Natural killer cell (primary cell): ENCODE results near the gene VANGL2. TPM values are rescaled to one million over a fixed set of nuclear protein-coding genes. Genes with fewer than 3 reads are reported as not detected.
A peak's percentile ranks its signal among the peaks of the same experiment; 100 is the strongest.

Source experiments
- ATAC-seq, 3 donors: fragments of 150-1000 bp in 2 of 3; fragments of 200-7000 bp in 1 of 3; cut with Tn5 transposase; 1 replicate in 1 of 3; 2 replicates in 2 of 3; pipeline ENCODE4 v1.10.0; 2021; ENCODE audit warnings: mild to moderate bottlenecking in 2 of 3, moderate library complexity in 2 of 3
- DNase-seq, 2 donors: peaks; one replicate each; pipeline versions ENCODE4 v3.0.0 to v3.0.0-alpha.2; 2013 to 2021; ENCODE audit warnings: mixed read lengths in 1 of 2
- H3K27ac ChIP-seq: one replicate; pipeline ENCODE4 v1.5.1; 2013; ENCODE audit warnings: mild to moderate bottlenecking, low read length
- H3K27me3 ChIP-seq: one replicate; pipeline ENCODE4 v1.6.1; 2013; ENCODE audit warnings: low read length; ENCODE audit not compliant: control insufficient read depth, insufficient read depth
- H3K36me3 ChIP-seq: one replicate; pipeline ENCODE4 v1.6.1; 2013; ENCODE audit warnings: low read length; ENCODE audit not compliant: control insufficient read depth, insufficient read depth
- H3K4me1 ChIP-seq: one replicate; pipeline ENCODE4 v1.6.1; 2013; ENCODE audit warnings: low read length; ENCODE audit not compliant: control insufficient read depth, insufficient read depth
- H3K4me3 ChIP-seq: one replicate; pipeline ENCODE4 v1.5.1; 2013; ENCODE audit warnings: low read length
- H3K9me3 ChIP-seq: one replicate; pipeline ENCODE4 v1.6.1; 2013; ENCODE audit warnings: low read length; ENCODE audit not compliant: control insufficient read depth, insufficient read depth
- H3K27ac Mint-ChIP-seq, 2 donors: one replicate each; pipeline ENCODE4 v1.8.0; 2022; ENCODE audit warnings: mild to moderate bottlenecking in 2 of 2, mixed read lengths in 2 of 2, moderate library complexity in 1 of 2
- H3K27me3 Mint-ChIP-seq, 2 donors: one replicate each; pipeline ENCODE4 v1.8.0; 2022; ENCODE audit warnings: low read depth in 2 of 2, mixed read lengths in 2 of 2
- H3K36me3 Mint-ChIP-seq: one replicate; pipeline ENCODE4 v1.8.0; 2022; ENCODE audit warnings: mixed read lengths
- H3K4me1 Mint-ChIP-seq, 2 donors: one replicate each; pipeline ENCODE4 v1.8.0; 2022; ENCODE audit warnings: mixed read lengths in 2 of 2
- H3K4me3 Mint-ChIP-seq: one replicate; pipeline ENCODE4 v1.8.0; 2022; ENCODE audit warnings: mild to moderate bottlenecking, moderate library complexity, mixed read lengths
- H3K9me3 Mint-ChIP-seq, 2 donors: one replicate each; pipeline ENCODE4 v1.8.0; 2022; ENCODE audit warnings: mixed read lengths in 2 of 2
- CTCF ChIP-seq: fragments of 200-600 bp; IDR thresholded peaks from one replicate; pipeline ENCODE4 v1.8.0; 2022; ENCODE audit warnings: antibody characterized with exemption
- WGBS: methylation state at CpG from one replicate; pipeline ENCODE4 v1.1.7; 2013; ENCODE audit warnings: missing lambda C conversion rate; ENCODE audit not compliant: insufficient coverage; 5-methylcytosine and 5-hydroxymethylcytosine counted together
- intact Hi-C: fragments of 100-400 bp; cut with micrococcal nuclease; formaldehyde crosslinking; loops from one replicate; pipeline ENCODE4 v1.14.2; 2022
- total RNA-seq, 4 donors: library from RNA; stranded (reverse); fragments of 120-200 nt in 1 of 4; gene quantifications; one replicate each; pipeline versions ENCODE4 v1.2.3 to v1.2.4, GENCODE V29; 2013 to 2022

VANGL2 gene
- total RNA-seq, 3 donors from 2014 or later (not counting 1 experiment from before 2014, with no cell fraction given): 0.08 TPM; not detected in 2

DNA sequence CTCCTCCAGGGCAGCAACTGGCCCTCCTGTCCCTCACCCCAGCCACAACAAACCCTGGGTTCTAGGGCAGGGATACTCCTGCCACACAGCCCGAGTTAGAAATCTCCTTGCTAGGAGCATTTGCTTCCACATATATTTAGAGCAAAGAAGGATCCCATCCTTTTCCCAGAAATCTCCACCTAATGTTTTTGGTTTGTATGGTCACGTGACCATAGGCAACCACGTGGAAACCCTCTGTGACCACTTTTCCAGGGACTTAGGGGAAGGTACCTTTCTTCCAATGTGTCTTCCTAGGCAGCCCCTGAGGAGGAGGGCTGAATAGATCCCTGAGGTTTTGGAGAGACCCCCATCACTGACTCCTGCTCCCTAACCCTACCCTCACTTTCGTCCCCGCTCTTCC is 25.5 kb downstream of the VANGL2 start:
- TF ChIP-seq CTCF: no peak
- 88% methylated on average over 5 of the region's 5 CpGs for WGBS
- Mint-ChIP-seq H3K27me3 (no peaks in the 10 kb centered on the region), H3K36me3 (no peaks in the 10 kb centered on the region), H3K4me3 (no peak overlapping the region), H3K4me1 (peaks cover 30 to 33% of the 10 kb centered on the region in 2 donors), H3K9me3 (no peaks in the 10 kb centered on the region), H3K27ac (no peak overlapping the region)
- no peak overlapping the region for H3K4me3 ChIP-seq
- peaks cover 31% of the 10 kb centered on the region for H3K4me1 ChIP-seq
- DNase-seq (no peak), ATAC-seq (no peak)
- H3K27me3 ChIP-seq: no peaks in the 10 kb centered on the region
- no peaks in the 10 kb centered on the region for H3K9me3 ChIP-seq
- intact Hi-C loops: loop anchor here (5.0 kb wide), 1 partner anchor 61 kb away; no protein-coding TSS in a partner anchor
- H3K27ac ChIP-seq: no peak overlapping the region
- H3K36me3 ChIP-seq: no peaks in the 10 kb centered on the region

GRCh38 chr1:160427625-160428024 is 27.3 kb downstream of the VANGL2 start:
- peak overlapping the region; percentile 59 for H3K27ac ChIP-seq
- no peak overlapping the region for H3K4me3 ChIP-seq
- H3K36me3 Mint-ChIP-seq: no peaks in the 10 kb centered on the region
- H3K9me3 ChIP-seq: no peaks in the 10 kb centered on the region
- WGBS: 94% methylated on average over 7 of the region's 7 CpGs
- no peak for DNase-seq
- no peak overlapping the region for H3K4me3 Mint-ChIP-seq
- H3K27ac Mint-ChIP-seq: peak overlapping the region; percentile 90 to 97
- H3K4me1 Mint-ChIP-seq: peaks cover 48 to 51% of the 10 kb centered on the region in 2 donors
- no peak for ATAC-seq
- no peak for TF ChIP-seq CTCF
- H3K9me3 Mint-ChIP-seq: no peaks in the 10 kb centered on the region
- H3K4me1 ChIP-seq: peaks cover 43% of the 10 kb centered on the region
- no peaks in the 10 kb centered on the region for H3K27me3 Mint-ChIP-seq
- intact Hi-C loops: loop anchor here (1.0 to 5.0 kb wide), 4 partner anchors 60 to 180 kb away; no protein-coding TSS in a partner anchor
- H3K27me3 ChIP-seq: no peaks in the 10 kb centered on the region
- no peaks in the 10 kb centered on the region for H3K36me3 ChIP-seq

- ATAC-seq: no peak
- no peaks in the 10 kb centered on the region for H3K9me3 Mint-ChIP-seq
- H3K4me1 Mint-ChIP-seq: peaks cover 52 to 55% of the 10 kb centered on the region in 2 donors
- intact Hi-C loops: loop anchor here (1.0 to 5.0 kb wide), 4 partner anchors 59 to 179 kb away; no protein-coding TSS in a partner anchor
- H3K4me1 ChIP-seq: peaks cover 46% of the 10 kb centered on the region
- no peaks in the 10 kb centered on the region for H3K27me3 Mint-ChIP-seq
- H3K9me3 ChIP-seq: no peaks in the 10 kb centered on the region
- TF ChIP-seq CTCF: no peak
- no peak overlapping the region for H3K4me3 ChIP-seq
- H3K36me3 ChIP-seq: no peaks in the 10 kb centered on the region
- no peak overlapping the region for H3K4me3 Mint-ChIP-seq
- H3K27ac ChIP-seq: peak overlapping the region; percentile 59
- WGBS: 94% methylated on average over 8 of the region's 8 CpGs
- no peaks in the 10 kb centered on the region for H3K27me3 ChIP-seq
- peak overlapping the region; percentile 90 to 97 for H3K27ac Mint-ChIP-seq
- DNase-seq: no peak
- H3K36me3 Mint-ChIP-seq: no peaks in the 10 kb centered on the region
These were observed 27.7 kb downstream of the VANGL2 start for GRCh38 chr1:160428053-160428452.

DNA sequence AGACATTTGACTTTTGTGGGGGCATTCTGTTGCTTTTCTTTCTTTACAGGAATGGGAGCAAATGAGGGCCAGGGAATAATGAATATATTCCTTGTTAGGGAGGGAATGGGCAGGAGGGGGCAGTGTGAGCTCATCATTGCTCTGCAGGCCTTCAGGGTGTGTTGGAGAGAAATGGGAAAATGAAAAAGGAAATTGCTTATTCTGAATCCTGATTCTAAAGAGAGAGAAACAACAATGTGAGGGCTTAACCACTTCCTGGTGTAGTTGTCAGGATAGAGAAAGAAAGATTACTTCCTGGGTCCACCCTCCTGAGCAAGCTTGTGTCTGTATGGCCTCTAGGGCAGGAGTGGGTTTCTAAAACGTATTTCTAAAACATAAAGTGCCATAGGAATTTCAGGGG is 28.3 kb downstream of the VANGL2 start:
- ATAC-seq (peak; percentile 32 to 52 (median 41)), DNase-seq (peak in 1 of 2 donors; percentile 72)
- peak overlapping the region; percentile 64 for H3K4me3 Mint-ChIP-seq
- H3K27me3 ChIP-seq: no peaks in the 10 kb centered on the region
- no peaks in the 10 kb centered on the region for H3K9me3 Mint-ChIP-seq
- H3K9me3 ChIP-seq: no peaks in the 10 kb centered on the region
- intact Hi-C loops: loop anchor here (1.0 to 5.0 kb wide), 4 partner anchors 59 to 179 kb away; no protein-coding TSS in a partner anchor
- H3K27me3 Mint-ChIP-seq: no peaks in the 10 kb centered on the region
- peaks cover 58 to 61% of the 10 kb centered on the region in 2 donors for H3K4me1 Mint-ChIP-seq
- H3K27ac Mint-ChIP-seq: peak overlapping the region; percentile 90 to 97
- H3K36me3 ChIP-seq: no peaks in the 10 kb centered on the region
- WGBS: 22% methylated on average over 1 of the region's 1 CpG
- H3K4me3 ChIP-seq: no peak overlapping the region
- H3K4me1 ChIP-seq: peaks cover 49% of the 10 kb centered on the region
- peak overlapping the region; percentile 92 for H3K27ac ChIP-seq
- no peaks in the 10 kb centered on the region for H3K36me3 Mint-ChIP-seq
- TF ChIP-seq CTCF: peak; percentile 73
